Stimulated activated CD4-positive, alpha-beta T cell treated with anti-CD3 and anti-CD28 coated beads, Interleukin-12 subunit alpha, Interleukin-12 subunit beta, amount 100 ng/mL, for 24 hours (primary cell): ENCODE results near the gene DLX3.
A peak's percentile ranks its signal among the peaks of the same experiment; 100 is the strongest.

Experiments used
- DNase-seq, 2 experiments: peaks; one replicate each; pipeline ENCODE4 v3.0.0-alpha.2; 2020; ENCODE audit warnings: low read depth in 2 of 2

The DLX3 gene

DNA sequence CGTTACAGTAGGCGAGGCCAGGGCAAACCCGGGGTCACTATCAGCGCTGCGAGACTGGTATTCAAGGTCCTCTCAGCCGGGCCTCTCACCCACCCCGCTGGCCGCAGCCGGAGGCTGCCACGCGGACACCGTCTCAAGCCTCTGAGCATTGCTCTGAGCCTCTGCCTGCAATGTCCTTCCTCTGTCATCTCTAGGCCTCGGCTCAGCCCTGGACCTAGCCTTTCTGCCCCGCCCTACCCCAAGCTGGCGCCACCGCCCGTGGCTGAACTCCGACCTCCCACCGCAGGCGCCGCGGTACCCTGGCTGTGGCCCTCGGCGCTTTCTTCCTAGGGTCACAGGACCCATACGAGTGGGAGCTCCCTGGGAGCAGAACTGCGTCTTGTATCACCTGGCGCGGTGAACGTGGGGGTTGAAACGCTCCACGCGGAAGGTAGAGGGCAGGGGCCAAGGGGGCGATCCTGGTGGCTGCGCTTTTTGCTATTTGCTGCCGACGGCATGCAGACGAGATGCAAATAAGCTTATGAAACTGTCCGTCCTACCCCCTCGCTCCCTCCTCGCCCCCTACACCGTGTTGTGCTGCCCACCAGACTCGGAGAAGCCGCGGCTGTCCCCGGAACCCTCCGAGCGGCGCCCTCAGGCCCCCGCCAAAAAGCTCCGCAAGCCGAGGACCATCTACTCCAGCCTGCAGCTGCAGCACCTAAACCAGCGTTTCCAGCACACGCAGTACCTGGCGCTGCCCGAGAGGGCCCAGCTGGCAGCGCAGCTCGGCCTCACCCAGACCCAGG, 22.3 kb downstream of the DLX3 start:
- DNase-seq, result no peak

DNA sequence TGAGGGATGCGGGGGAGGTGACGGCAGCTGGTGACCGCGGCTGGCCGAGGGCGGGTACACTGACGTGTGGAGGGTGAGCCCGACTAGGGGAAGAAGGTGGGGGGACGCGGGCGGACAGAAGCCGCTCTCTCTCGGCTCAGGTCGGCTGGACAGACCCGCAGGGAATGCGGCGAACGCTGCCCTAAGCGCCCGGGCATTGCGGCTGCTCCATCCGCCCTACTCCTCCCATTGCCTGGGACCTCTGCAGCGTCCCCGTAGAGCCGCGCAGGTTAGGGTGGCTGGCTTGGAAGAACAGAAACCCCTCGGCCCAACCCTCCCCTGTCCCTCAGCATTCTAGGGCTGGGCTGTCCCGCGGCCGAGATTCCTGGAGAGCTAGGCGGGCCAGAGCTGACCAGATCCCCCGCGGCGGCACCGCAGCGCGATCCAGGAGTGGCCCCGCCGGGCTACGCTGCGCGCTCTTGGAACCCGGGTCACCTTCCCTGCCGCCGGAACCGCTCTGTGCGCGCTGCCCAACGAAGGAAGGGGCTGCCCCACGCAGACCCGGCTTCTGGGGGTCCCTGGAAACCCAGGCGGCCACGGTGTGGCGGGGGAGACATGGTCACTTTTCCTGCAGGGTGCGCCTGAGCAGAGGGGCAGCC, 23.1 kb downstream of the DLX3 start:
- no peak for DNase-seq

DNA sequence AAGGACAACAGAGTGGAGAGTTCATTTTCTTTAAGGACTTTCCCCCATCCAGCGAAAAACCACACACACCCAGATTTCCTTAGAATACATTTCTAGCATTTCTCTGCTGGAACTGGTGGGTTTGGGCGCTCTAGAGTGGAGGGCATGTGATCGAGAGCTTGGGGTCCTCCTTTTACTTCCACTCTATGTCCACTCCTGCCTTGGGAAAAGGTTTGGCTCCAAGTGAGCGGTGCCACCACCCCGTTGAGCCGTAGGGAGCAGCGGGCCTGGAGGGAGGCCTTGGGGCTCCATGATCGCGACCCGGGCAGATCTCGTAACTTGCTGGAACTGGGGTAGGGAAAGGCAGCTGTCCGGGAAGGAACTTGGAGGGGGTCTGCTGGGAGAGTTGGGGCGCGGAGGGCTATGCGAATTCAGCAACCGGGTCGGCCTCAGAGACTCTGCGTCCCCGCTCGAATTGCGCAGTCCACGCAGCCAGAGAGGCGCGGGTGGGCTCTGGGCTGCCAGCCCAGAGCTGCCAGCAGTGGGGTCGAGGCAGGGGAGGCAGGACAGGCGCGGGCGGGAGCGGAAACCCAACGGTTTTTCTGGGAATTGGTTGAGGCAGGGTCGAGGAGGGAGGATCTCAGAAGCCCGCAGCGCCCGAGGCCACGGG, 23.7 kb downstream of the DLX3 start:
- DNase-seq, result no peak

DNA sequence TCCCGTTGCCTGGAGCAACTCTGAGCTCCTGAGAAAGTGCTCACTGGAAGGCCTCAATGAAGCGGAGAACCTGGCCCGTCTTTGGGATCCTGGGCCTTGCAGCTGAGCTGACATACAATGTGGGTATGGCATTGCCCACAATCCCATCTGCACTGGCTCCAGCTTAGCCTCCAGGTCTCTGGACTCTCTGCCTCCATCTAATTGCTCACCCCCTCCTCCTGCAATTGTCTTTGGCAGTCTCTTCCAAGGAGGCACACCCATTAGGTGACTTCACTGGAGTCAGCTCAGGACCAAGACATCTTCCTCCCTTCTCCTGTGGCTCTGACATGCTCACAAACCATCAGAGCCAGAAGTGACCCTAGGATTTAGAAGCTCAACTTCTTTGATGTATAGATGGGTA, 24.5 kb downstream of the DLX3 start:
- DNase-seq, result no peak

- DNase-seq, result no peak
These were observed 25.1 kb downstream of the DLX3 start for GRCh38 chr17:49969795-49970389.

DNA sequence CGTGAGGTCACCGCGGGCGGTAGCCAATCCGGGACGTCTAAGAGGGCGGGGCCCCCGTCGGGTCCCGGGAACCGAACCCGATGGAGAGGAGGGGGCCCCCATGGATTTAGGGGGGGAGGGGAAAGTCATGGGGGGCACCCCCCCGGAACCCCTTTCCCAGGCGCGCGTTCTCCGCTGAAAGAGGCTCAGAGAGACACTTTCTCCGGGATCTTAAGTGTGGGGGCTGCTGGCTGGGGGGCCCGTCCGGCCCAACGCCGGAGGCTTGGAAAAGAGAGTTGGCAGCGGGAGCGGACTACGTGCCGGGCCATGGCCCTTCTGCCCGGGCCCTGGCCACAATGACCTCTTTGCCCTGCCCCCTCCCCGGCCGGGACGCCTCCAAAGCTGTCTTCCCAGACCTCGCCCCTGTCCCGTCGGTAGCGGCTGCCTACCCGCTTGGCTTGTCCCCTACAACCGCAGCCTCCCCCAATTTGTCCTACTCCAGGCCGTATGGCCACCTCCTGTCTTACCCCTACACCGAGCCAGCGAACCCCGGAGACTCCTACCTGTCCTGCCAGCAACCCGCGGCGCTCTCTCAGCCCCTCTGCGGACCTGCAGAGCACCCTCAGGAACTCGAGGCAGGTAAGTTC, 25.8 kb downstream of the DLX3 start, which contains the start of gene DLX4:
Gene DLX4 (plus strand): TSS at position 57 of the 626 bp plus-strand sequence. CDS start 279 bp downstream, at position 336.
- DNase-seq, result no peak

GRCh38 chr17:49968405-49969133, 26.5 kb downstream of the DLX3 start:
- peak; percentile 54 to 75 for DNase-seq

- DNase-seq, result no peak
These were observed 27.2 kb downstream of the DLX3 start for GRCh38 chr17:49967621-49968404.

DNA sequence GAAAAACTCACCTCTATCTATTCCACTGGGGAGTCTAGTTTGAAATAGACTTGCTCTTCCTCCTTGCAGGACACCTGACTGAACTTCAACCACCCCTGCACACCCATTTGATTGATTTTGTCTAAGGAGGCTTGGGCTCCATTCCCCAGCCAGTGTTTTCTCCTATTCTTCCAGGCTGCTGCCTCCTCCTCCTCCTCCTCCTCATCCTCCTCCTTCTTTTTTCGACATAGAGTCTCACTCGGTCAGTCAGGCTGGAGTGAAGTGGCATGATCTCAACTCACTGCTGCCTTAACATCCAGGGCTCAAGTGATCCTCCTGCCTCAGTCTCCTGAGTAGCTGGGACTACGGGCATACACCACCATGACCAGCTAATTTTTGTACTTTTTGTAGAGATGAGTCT, 27.8 kb downstream of the DLX3 start:
- no peak for DNase-seq

DNA sequence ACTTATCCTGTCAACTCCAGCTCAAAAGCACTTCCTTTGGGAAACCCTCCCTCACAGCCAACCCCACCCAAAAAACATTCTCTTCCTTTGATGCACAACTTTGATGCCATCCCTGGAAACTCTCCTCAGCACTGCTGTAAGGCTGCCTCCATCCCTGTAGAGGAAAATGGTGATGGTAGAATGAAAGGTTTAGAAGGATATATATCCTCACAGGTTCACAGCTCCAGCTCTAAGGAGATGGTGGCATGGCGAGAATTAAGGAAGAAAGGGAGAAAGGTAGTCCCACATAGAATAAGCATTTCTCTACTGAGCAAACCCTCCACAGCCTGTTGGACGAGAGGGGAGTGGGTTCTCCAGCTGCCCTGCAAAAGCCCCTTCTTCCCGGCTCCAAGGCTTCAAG, 28.3 kb downstream of the DLX3 start:
- DNase-seq, result no peak

- DNase-seq, result no peak
These were observed 29.5 kb downstream of the DLX3 start for GRCh38 chr17:49965524-49965909.

DNA sequence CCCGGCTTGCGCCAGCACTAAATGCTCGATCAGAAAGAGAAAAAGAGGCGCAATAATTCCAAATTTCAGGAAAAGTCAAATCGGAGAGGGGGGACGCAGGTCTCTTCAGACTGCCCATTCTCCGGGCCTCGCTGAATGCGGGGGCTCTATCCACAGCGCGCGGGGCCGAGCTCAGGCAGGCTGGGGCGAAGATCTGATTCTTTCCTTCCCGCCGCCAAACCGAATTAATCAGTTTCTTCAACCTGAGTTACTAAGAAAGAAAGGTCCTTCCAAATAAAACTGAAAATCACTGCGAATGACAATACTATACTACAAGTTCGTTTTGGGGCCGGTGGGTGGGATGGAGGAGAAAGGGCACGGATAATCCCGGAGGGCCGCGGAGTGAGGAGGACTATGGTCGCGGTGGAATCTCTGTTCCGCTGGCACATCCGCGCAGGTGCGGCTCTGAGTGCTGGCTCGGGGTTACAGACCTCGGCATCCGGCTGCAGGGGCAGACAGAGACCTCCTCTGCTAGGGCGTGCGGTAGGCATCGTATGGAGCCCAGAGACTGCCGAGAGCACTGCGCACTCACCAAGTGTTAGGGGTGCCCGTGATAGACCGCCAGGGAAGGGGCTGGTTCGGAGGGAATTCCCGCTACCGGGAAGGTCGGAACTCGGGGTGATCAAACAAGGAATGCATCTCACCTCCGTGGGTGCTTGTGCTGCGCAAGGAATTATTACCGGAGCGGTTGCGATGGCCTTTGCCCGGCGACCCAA, 30.1 kb downstream of the DLX3 start:
- DNase-seq, result no peak

DNA sequence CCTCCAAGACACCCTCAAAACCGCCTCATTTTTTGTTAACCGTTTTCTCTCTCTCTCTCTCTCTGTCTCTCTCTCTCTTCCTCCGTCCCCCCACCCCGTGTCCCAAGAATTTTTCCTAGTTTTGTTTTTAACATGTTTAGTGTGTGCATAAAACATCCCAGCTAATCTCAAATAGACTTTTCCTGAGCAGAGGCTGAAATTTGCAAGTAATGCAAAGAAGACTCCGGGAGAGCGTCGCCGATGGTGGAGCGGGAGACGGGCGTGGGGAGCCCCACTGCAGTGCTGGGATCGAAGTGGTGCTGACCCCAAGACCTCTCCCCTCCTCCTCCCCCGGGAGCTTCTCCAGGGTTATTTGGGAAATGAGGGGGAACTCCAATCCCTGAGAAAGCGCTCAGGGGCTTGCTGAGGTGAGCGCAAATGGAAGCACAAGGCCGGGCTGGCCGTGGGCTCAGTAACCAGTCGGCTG, 30.7 kb downstream of the DLX3 start:
- DNase-seq, result no peak

DNA sequence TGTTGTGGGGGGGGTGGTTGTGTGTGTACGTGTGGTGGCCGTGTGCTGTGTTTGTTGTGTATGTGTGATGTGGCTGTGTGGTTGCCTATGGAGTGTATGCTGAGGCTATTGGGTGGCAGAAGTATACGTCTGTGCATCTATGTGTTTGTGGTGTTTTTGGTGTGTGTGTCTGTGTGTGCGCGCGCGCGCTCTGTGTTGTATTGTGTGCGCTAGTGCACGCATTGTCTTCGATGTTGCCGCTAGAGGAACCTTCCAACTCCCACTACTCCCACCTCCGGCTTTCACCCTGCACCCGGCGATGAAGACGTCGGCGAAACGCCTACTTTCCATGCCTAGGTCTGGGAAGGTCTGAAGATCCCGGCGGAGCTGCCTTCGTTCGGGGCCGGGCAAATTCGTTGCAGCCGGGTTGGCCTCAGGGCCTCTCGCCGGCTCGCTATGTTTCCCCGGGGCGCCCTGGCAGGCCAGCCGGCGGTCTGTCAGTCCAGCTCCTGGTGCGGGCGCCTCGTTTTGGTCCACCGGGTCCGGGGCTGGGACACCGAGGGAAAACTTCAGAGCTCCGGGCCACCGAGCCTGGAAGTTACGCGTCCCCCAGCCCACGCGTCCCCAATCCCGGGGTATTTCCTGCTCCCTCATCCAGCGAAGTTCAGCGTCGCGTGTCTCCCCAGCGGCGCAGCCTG, 31.3 kb downstream of the DLX3 start:
- no peak for DNase-seq

DNA sequence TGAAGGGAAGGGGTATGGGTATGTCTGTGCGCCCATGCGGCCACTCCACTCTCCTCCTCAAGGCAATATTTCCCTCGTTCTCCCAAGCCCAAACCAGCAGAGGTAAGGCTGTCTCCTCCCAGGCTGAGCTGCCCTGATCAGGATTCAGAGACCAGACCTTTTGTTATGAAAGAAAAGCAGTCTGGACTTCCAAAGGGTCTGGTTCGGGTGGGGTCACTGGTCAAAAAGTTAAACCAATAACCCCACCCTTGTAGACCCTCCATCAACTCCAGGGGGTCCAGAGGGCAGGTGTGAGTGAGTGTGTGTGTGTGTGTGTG, 31.8 kb downstream of the DLX3 start:
- no peak for DNase-seq

GRCh38 chr17:49962599-49963308, 32.3 kb downstream of the DLX3 start:
- no peak for DNase-seq

DNA sequence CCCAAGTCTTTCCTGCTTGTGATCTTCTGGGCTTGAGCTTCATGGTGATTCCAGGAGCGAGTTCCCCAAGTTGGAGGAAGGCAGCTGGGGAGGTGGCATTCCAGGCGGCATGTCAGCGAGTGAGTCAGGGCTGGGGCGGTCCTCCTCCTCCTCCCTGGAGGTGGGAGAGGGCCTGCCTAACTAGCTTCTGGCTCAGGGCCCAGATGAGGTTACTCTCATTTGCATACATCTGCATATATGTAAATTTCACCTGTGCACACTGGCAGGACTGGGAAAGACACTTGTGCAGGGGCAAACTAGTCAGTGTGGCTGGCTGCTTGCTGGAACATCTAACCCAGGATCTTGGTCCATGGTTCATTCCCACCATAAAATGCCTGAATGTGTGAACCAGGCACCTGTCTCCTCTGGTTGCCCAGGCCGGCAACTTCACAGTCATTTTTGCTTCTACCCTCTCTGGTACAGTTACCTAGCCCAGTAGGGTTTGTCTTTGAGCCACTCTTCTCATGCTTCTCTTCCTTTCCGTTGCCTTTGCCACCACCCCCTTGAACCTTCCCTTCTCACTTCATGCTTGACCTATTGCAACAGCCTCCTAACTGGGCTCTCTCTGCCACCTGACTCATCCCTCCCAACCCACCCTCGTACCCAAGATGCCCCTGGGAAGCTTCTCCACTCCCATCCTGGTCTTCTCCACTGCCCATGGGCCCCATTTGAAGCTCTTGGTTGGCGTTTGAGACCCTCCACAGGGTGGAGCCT, 35.7 kb downstream of the DLX3 start:
- no peak for DNase-seq

- no peak for DNase-seq
These were observed 36.3 kb downstream of the DLX3 start for GRCh38 chr17:49958723-49959122.
